Activated T-cell treated with anti-CD3 and anti-CD28 coated beads for 4 hours (primary cell): ENCODE measurements around the gene TMEM156.

Experiments
- DNase-seq: peaks from one replicate; pipeline ENCODE4 v3.0.0-alpha.2; 2020

The TMEM156 gene

DNA sequence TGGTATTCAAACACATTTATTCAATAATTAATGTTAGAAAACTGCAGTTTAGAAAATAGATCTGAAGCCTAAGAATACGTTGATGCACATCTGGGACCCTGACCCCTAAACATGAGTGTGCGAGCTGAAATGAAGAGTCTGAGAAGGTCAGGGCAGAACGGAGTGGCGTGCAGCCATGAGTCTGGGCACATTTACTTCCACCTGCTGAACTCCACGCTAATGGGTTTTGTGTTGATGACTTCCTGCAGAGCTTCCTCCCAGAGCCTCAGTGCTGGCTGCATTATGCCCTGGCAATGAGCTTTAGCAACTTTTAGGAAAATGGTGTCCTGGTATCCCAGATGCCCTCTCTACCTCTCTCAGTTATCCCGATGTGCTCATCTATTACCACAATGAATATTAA, 111.5 kb downstream of the TMEM156 start:
- DNase-seq = no peak

- DNase-seq = no peak
These were observed 112.0 kb downstream of the TMEM156 start for GRCh38 chr4:38920186-38920585.

- DNase-seq = no peak
These were observed 112.7 kb downstream of the TMEM156 start for GRCh38 chr4:38919494-38919893.

DNA sequence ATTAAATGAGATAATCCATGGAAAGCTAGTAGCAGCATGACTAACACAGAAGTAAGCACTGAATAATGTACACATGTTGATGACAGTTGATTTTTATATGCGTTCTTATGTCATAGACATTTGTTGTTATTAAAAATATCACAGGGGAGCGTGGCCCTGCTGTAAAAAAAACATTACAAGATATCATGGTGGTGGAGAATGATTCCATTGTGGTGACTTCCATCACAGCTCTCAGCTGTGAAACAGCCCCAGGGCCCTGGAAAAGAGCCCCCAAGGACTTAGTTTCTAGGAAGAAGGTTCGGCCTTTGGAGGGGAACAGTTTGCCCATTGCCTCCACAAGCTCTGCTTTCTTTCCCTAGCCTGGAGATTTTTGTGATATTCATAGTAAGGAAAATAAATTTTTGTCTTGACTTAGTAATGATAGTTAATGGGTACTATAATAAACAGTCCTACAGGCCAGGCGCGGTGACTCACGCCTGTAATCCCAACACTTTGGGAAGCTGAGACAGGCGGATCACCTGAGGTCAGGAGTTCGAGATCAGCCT, 114.7 kb downstream of the TMEM156 start:
- no peak for DNase-seq
